ENCODE data around the gene KCTD1.
A peak's percentile ranks its signal among the peaks of the same experiment; 100 is the strongest.

KCTD1 gene

GRCh38 chr18:26548415-26549262 is at the start of gene KCTD1:
TSS of gene KCTD1 (minus strand) at chr18:26548553. CDS start at chr18:26548536, 17 bp downstream.
- peak; percentile 70 to 79 for DNase-seq

- DNase-seq = no peak
Measured at GRCh38 chr18:26593365-26594320, 45.3 kb upstream of the KCTD1 start.

GRCh38 chr18:26584745-26585144 is 36.4 kb upstream of the KCTD1 start:
- DNase-seq = no peak

DNA sequence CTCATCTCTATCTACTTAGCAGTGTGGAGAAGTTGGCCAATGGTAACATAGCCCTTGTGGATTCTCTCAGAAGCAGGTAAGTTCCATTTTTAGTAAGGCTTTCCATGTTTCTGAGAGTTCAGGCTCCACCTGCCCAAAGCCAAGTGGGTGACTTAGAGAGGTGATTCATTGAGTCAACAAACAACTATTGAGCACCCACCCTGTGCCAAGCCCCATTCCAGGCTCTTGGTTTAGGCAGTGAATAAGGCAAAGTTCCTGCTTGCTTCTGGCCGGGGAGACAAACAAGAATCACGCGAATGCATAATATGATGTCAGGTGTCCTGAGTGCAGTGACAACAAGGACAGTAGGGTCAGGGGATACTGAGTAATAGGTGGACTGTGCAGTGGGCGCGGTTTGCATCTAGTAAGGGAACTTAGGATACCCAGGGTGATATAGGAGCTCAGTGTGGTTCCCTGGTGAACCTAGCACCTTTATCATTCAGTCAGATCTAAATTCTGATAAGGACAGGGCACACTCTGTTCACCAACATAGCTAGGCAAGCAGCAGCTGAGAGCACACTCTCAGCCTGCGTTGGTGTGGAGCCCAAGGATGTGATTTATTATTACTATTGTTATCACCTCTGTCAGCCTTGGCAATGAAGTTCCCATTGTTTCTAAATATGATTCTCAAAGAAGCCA is 31.7 kb upstream of the KCTD1 start:
- DNase-seq = no peak

- DNase-seq = no peak
Measured at GRCh38 chr18:26575865-26576217, 27.5 kb upstream of the KCTD1 start.

- DNase-seq = peak in 1 of 2 experiments; percentile 12
Measured at GRCh38 chr18:26574958-26575864, 26.9 kb upstream of the KCTD1 start.

DNA sequence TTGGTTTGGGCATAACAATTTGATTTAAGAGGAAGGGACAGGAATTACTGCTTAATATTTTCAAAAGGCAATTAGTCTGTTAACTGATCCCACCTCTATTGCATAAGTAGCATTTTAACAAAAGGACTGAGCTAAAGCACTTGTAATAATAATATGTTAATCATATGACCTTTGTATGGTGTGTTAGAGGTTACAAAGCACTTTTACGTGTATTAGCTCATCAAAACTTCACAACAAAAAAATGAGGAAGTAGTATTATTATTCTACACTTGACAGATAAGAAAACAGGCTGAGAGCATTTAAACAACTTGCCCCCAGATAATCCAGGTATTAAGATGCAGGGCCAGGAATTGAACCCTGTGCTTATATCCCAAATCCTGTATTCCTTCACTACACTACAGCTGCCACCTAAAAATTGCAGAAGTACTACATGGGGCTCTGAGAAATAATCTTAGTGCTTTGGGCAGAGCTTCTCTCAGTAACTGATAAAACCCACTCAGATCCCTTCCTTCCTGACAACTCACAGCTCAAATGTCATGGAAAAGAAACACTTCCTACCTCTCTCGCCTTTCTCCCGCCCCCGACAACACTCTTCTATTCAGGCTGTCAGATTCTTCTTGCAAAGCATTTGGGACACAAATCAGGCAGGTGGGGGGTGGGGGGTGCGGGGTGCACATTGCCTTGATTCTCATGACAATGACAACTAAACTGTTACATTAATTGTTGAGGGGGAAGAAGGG is 20.7 kb upstream of the KCTD1 start:
- no peak for DNase-seq

DNA sequence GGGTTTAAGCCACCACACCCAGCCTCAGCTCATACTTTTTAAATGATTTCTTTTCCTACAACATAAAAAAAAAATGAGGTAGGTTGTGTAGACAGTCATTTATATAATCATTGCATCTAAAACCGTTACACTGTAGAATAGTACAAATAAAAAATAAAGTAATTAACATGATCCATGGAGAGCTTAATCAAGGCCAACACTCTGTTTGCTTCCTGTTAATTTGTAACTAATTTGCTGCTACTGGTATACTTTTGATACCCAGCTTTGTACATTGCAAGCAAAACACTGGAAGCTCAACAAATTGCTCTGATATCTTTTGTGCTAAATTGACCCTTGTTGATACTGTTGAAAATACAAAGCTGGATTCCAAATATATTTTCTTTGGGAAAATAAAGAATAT is 20.2 kb upstream of the KCTD1 start:
- no peak for DNase-seq

DNA sequence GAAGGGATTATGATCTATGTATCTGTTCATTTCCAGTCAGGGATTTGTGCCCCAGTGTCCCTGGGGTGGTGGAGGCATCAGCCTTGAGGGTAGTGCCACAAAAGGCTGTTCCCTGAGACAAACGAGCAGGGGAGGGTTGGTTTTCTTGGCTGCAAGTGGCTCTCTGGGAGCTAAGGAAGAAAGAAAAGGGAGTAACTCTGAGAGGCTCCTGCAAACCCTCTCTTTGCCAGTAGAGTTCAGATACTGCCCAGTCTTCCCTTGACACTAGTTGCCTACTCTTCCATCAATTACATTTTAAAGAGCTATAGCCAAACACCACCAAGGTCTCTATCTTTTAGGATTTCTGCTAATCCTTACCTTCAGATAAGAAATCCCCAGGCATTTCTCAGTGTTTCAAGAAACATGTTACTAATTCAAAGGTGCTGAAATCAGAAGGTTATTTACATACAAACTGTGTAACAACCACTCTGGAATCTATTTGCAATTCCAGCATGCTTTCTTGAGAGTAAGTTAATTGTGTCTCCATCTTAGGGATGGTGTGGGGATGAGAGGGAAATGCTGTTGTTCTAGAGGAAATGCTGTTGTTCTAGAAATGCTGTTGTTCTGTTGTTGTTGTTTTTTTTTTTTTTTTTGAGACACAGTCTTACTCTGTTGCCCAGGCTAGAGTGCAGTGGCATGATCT is 18.7 kb upstream of the KCTD1 start:
- no peak for DNase-seq

DNA sequence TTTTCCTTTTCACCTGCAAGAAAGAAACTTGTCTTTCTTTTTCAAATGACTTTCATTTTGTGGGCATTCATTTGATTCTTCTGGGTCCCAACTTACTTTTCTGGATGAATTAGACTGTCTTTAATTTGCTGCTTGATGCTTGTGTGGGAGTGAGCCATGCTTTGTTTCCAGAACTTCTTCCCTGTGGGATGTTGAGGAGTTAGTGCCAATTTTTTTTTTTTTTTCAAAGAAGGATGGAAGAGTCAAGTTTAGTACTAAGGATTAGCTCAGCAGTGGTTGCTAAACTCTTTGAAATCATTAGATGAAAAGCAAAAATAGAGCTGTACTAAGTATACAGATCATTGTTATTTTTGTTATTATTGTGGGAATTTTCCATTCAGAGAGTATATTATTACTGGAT is 17.2 kb upstream of the KCTD1 start:
- DNase-seq = no peak

GRCh38 chr18:26563024-26563423 is 14.7 kb upstream of the KCTD1 start:
- no peak for DNase-seq

DNA sequence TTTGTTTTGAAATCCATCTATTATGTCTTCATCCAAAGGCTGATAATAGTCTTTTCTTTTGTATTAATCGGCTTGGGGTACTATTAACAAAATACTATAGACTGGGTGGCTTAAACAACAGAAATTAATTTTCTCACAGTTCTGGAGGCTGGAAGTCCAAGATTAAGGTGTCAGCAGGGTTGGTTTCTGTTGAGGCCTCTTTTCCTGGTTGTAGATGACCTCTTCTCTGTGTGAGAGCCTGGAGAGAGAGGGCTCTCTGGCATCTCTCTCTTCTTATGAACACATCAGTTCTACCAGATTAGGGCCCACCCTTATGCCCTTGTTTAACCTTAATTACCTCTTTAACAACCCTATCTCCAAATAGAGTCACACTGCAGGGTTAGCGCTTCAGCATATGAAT is 14.2 kb upstream of the KCTD1 start:
- DNase-seq = no peak

GRCh38 chr18:26561769-26562168 is 13.4 kb upstream of the KCTD1 start:
- no peak for DNase-seq

DNA sequence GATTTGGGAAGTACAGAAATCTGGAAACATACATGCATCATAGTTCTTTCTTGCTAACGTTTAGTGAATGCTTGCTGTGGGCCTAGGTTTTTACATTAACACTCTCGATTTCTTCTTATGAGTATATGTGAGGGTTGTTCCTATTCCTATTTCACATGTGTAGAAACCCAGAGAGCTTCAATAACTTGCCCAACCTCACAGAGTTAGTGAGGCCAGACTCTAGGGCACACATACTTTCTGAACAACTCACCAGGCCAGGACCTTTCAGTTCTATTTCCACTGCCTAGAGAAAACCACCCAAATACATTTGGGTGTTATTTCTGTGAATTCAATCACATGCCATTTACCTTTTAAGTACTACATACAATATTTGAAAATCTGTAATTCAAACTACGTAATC is 8.2 kb upstream of the KCTD1 start:
- DNase-seq = no peak

DNA sequence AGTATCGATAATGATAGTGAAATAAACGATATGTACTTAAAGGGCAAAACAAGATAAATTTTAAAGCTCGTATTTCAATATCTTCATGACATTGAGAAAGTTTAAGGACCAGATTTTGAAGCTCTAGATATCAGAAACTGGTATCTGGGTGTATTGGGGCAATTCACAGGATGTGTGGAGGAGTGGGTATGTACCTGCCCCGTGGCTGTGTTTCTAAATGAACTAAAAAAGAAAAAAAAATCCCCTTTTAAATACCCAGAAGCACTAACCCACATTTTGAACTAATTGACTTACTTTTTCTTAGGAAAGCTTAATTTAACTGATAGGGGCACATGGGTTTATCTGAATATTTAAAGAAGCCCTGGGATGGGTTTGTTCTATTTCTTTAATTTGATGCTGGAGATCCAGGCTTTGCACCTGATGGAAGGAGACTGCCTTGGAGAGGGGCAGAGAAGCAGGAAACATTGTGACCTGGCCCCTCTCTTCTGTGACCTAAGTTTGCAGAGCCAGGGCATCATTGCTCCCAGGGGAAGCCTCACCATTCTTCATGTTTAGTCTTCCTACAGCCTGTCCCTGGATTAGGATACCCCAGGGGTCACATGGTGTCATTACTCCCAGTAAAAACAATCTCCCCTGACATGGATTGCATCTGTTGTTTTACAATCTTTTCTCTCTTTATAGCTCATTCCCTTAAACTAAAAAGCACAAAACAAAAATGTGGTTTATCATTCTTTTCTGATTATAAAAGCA is 7.6 kb upstream of the KCTD1 start:
- DNase-seq = no peak

- no peak for DNase-seq
Measured at GRCh38 chr18:26553943-26554342, 5.6 kb upstream of the KCTD1 start.

- no peak for DNase-seq
Measured at GRCh38 chr18:26551695-26552081, 3.3 kb upstream of the KCTD1 start.

DNA sequence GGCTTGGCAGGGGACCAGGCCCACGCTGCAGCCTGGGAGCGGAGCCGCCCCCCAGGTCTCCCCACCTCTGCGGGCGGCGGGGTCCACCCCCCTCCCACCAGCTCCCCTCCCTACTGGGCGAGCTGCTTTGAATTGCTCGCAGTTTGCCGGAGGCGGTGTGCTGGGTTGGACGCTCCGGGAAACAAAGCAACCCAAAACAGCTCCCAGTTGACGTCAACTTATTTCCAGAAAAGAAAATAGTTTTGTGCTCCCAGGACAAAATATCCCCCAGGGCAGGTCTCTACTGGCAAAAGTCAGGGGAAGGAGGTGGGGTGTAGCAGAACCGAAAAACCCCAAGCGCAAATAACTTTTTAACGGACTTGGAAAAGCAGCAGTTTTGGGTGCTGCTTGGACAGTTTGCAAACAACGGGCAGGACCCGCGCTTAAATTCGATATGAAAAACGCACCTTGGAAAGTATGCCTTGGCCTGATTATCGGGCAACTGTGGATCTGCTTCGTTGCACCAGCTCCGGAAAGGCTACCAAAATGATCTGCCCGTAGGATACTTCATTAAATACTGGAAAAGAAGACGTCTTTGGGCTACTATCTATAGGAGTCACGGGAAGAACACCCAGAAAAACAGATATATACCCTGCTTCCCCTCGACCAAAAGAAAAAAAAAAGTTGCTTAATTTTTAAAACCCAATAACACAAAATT is 2.8 kb upstream of the KCTD1 start:
- DNase-seq = no peak
